Neural progenitor cell (in vitro differentiated cells): ENCODE data around the gene ZNF618.

Source experiments
- CTCF ChIP-seq: fragments of 200-600 bp; sonication (generic); IDR thresholded peaks from 2 replicates; pipeline ENCODE4 v1.5.1; 2017; ENCODE audit warnings: antibody characterized with exemption, mild to moderate bottlenecking
- EZH2 ChIP-seq: fragments of 200-600 bp; sonication (generic); IDR thresholded peaks from 2 replicates; pipeline ENCODE4 v1.6.1; 2017; ENCODE audit warnings: antibody characterized with exemption, mild to moderate bottlenecking, moderate library complexity
- EZH2phosphoT487 ChIP-seq: fragments of 200-600 bp; sonication (generic); IDR thresholded peaks from 2 replicates; pipeline ENCODE4 v1.6.1; 2017; ENCODE audit warnings: antibody characterized with exemption

- TF ChIP-seq CTCF (peak; percentile 94), EZH2 (no peak), EZH2phosphoT487 (no peak)
Observed at GRCh38 chr9:113963017-113963620, 87.0 kb downstream of the ZNF618 start.
